SK-N-SH (cell line): ENCODE data around the gene FAM9C.

ENCODE experiments used
- CTCF ChIP-seq: fragments of 200-600 bp; sonication (generic); IDR thresholded peaks from 2 replicates; pipeline ENCODE4 v1.6.1; 2017; ENCODE audit warnings: antibody characterized with exemption, mild to moderate bottlenecking, moderate library complexity
- EZH2phosphoT487 ChIP-seq: fragments of 200-600 bp; sonication (generic); IDR thresholded peaks from 2 replicates; pipeline ENCODE4 v1.6.1; 2017; ENCODE audit warnings: low read depth, mixed run types, mild to moderate bottlenecking, antibody characterized with exemption, moderate library complexity, borderline replicate concordance
- TEAD4 ChIP-seq: IDR thresholded peaks from 2 replicates; pipeline ENCODE4 v1.4.0; 2012; ENCODE audit warnings: mild to moderate bottlenecking, borderline replicate concordance; ENCODE audit not compliant: insufficient read depth

GRCh38 chrX:13009844-13010243, 34.6 kb downstream of the FAM9C start:
- TF ChIP-seq CTCF: no peak
- no peak for TF ChIP-seq TEAD4
- no peak for TF ChIP-seq EZH2phosphoT487
